OCI-LY3 (cell line): ENCODE data around the gene EDN2.

Experiments
- H2AFZ ChIP-seq: fragments of 200-600, 300-600 bp; shearing (Covaris generic); 2 replicates; pipeline ENCODE4 v1.6.0; 2014; ENCODE audit warnings: antibody characterized with exemption, low read depth, low read length
- H3K27ac ChIP-seq: fragments of 200-600, 300-600 bp; sonication (generic); 2 replicates; pipeline ENCODE4 v1.5.1; 2014; ENCODE audit warnings: mild to moderate bottlenecking, low read length, moderate library complexity, mixed read lengths
- H3K27me3 ChIP-seq: fragments of 200-600, 300-600 bp; sonication (generic); 2 replicates; pipeline ENCODE4 v1.6.1; 2014; ENCODE audit warnings: low read depth, low read length, mixed read lengths
- H3K36me3 ChIP-seq: fragments of 200-600, 300-600 bp; sonication (generic); replicated peaks from 2 replicates; pipeline ENCODE3; 2014; ENCODE audit warnings: low read depth, low read length, mixed read lengths
- H3K4me1 ChIP-seq: fragments of 300-600, 200-600 bp; sonication (generic); 2 replicates; pipeline ENCODE4 v1.6.1; 2014; ENCODE audit warnings: low read length, mixed read lengths
- H3K4me2 ChIP-seq: fragments of 200-600, 300-600 bp; sonication (generic); 2 replicates; pipeline ENCODE4 v1.6.1; 2014; ENCODE audit warnings: low read length, mixed read lengths
- H3K4me3 ChIP-seq: fragments of 300-600, 200-600 bp; sonication (generic); 2 replicates; pipeline ENCODE4 v1.5.1; 2014; ENCODE audit warnings: antibody characterized with exemption, mild to moderate bottlenecking, low read length, moderate library complexity
- H3K79me2 ChIP-seq: fragments of 300-600, 200-600 bp; shearing (Covaris generic); 2 replicates; pipeline ENCODE4 v1.6.1; 2014; ENCODE audit warnings: mild to moderate bottlenecking, low read length, mixed read lengths
- H3K9ac ChIP-seq: fragments of 300-600, 200-600 bp; shearing (Covaris generic); 2 replicates; pipeline ENCODE4 v1.6.0; 2014; ENCODE audit warnings: mild to moderate bottlenecking, low read length, moderate library complexity
- H3K9me3 ChIP-seq: fragments of 200-600, 300-600 bp; shearing (Covaris generic); 2 replicates; pipeline ENCODE4 v1.6.1; 2014; ENCODE audit warnings: low read length, mixed read lengths; ENCODE audit not compliant: insufficient read depth
- H4K20me1 ChIP-seq: fragments of 200-600, 300-600 bp; sonication (generic); 2 replicates; pipeline ENCODE4 v1.6.1; 2016; ENCODE audit warnings: low read length, mixed read lengths; ENCODE audit not compliant: insufficient read depth
- CTCF ChIP-seq: fragments of 200-600, 300-600 bp; sonication (generic); IDR thresholded peaks from 2 replicates; pipeline ENCODE4 v1.5.1; 2014; ENCODE audit warnings: antibody characterized with exemption, low read length, low read depth
- EZH2phosphoT487 ChIP-seq: fragments of 200-600 bp; shearing (Covaris generic); IDR thresholded peaks from 2 replicates; pipeline ENCODE4 v1.6.1; 2018; ENCODE audit warnings: antibody characterized with exemption, mixed run types, low read depth

Gene EDN2

GRCh38 chr1:41464885-41465284 is 19.6 kb downstream of the EDN2 start:
- no peaks in the 10 kb centered on the region for H3K9me3 ChIP-seq
- no peak overlapping the region for H3K4me2 ChIP-seq
- no peak overlapping the region for H3K9ac ChIP-seq
- H2AFZ ChIP-seq: no peak overlapping the region
- H3K4me1 ChIP-seq: peaks cover 7% of the 10 kb centered on the region; the same call in 1 of the 2 replicates
- TF ChIP-seq CTCF: no peak
- no peak for TF ChIP-seq EZH2phosphoT487
- H3K27ac ChIP-seq: no peak overlapping the region
- H3K4me3 ChIP-seq: no peak overlapping the region
- H3K36me3 ChIP-seq: no peaks in the 10 kb centered on the region
- H3K27me3 ChIP-seq: peaks cover 12% of the 10 kb centered on the region; the same call in 1 of the 2 replicates
- H4K20me1 ChIP-seq: no peaks in the 10 kb centered on the region
- no peaks in the 10 kb centered on the region for H3K79me2 ChIP-seq

- peaks cover 12% of the 10 kb centered on the region; the same call in 1 of the 2 replicates for H3K27me3 ChIP-seq
- no peak for TF ChIP-seq CTCF
- no peak for TF ChIP-seq EZH2phosphoT487
Observed at GRCh38 chr1:41463516-41463915, 21.0 kb downstream of the EDN2 start.

GRCh38 chr1:41462680-41463004 is 21.8 kb downstream of the EDN2 start:
- Histone ChIP-seq H3K4me3 (no peak overlapping the region), H3K9ac (no peak overlapping the region), H4K20me1 (no peaks in the 10 kb centered on the region), H3K4me1 (no peaks in the 10 kb centered on the region), H3K9me3 (no peaks in the 10 kb centered on the region), H3K79me2 (no peaks in the 10 kb centered on the region), H3K27me3 (peaks cover 12% of the 10 kb centered on the region; the same call in 1 of the 2 replicates), H3K36me3 (no peaks in the 10 kb centered on the region), H3K4me2 (no peak overlapping the region), H2AFZ (no peak overlapping the region), H3K27ac (no peak overlapping the region)
- TF ChIP-seq CTCF (no peak), EZH2phosphoT487 (no peak)

More at GRCh38 chr1:41463516-41463915, 21.0 kb downstream of the EDN2 start:
- Histone ChIP-seq H3K79me2 (no peaks in the 10 kb centered on the region), H3K4me1 (no peaks in the 10 kb centered on the region), H3K4me2 (no peak overlapping the region), H3K9me3 (no peaks in the 10 kb centered on the region), H3K36me3 (no peaks in the 10 kb centered on the region), H3K9ac (no peak overlapping the region), H4K20me1 (no peaks in the 10 kb centered on the region), H3K4me3 (no peak overlapping the region), H3K27ac (no peak overlapping the region), H2AFZ (no peak overlapping the region)

- Histone ChIP-seq H3K9ac (no peak overlapping the region), H3K36me3 (no peaks in the 10 kb centered on the region), H3K4me1 (no peaks in the 10 kb centered on the region), H3K79me2 (no peaks in the 10 kb centered on the region), H3K27ac (no peak overlapping the region), H4K20me1 (no peaks in the 10 kb centered on the region), H2AFZ (no peak overlapping the region), H3K27me3 (peaks cover 12% of the 10 kb centered on the region; the same call in 1 of the 2 replicates), H3K4me3 (no peak overlapping the region), H3K9me3 (no peaks in the 10 kb centered on the region), H3K4me2 (no peak overlapping the region)
- no peak for TF ChIP-seq CTCF
- TF ChIP-seq EZH2phosphoT487: no peak
Observed at GRCh38 chr1:41461790-41462679, 22.4 kb downstream of the EDN2 start.
